Measurements from ENCODE around the gene OR51B4. TPM values are rescaled to one million over a fixed set of nuclear protein-coding genes. Genes with fewer than 3 reads are reported as not detected.

The OR51B4 gene
- total and polyA plus RNA-seq, 2 experiments from 2014 or later, result not detected

GRCh38 chr11:5293028-5293427 is 8.7 kb downstream of the OR51B4 start:
- H3K9me2 ChIP-seq (ENCODE audit: insufficient read depth), result no peaks in the 10 kb centered on the region
- 0 out of 3 replicates have a peak, but pooled peaks cover 3% of the 10 kb centered on the region for H3K4me1 Mint-ChIP-seq
- H3K4me3 ChIP-seq, result no peak overlapping the region
- no peak for TF ChIP-seq STAT1 (IDR thresholded peaks at IDR 0.05; ENCODE audit: unreplicated experiment)
- no peak for TF ChIP-seq ZNF462 (CRISPR knock-in tag; IDR thresholded peaks at IDR 0.05)
- no peak for TF ChIP-seq REST (IDR thresholded peaks at IDR 0.05; ENCODE audit: unreplicated experiment)
- no peak for TF ChIP-seq ETS1 (IDR thresholded peaks at IDR 0.05)
- no peak for TF ChIP-seq ZNF114 (CRISPR knock-in tag; IDR thresholded peaks at IDR 0.05)
- TF ChIP-seq CTCF (conservative IDR thresholded peaks at IDR 0.05; ENCODE audit: low read depth in 2 of 2), result no peak
- TF ChIP-seq EZH2phosphoT487 (IDR thresholded peaks at IDR 0.05; ENCODE audit: unreplicated experiment), result no peak
- no peak for TF ChIP-seq ZNF331 (CRISPR knock-in tag; IDR thresholded peaks at IDR 0.05; ENCODE audit: low read depth)
- no peak for TF ChIP-seq JUNB (IDR thresholded peaks at IDR 0.05; ENCODE audit: unreplicated experiment)
- TF ChIP-seq CREB1 (CRISPR knock-in tag; IDR thresholded peaks at IDR 0.05; ENCODE audit: low read depth), result no peak
- TF ChIP-seq POLR2AphosphoS5 (IDR thresholded peaks at IDR 0.05; ENCODE audit: low read depth), result no peak
- no peak for TF ChIP-seq NANOG (IDR thresholded peaks at IDR 0.05; ENCODE audit: borderline replicate concordance)
- no peaks in the 10 kb centered on the region for H3K27me3 ChIP-seq (ENCODE audit: insufficient read depth)
- ATAC-seq (no peak), DNase-seq (ENCODE audit: low spot score) (no peak)
- H3K4me1 ChIP-seq (ENCODE audit: insufficient read depth), result no peaks in the 10 kb centered on the region
- no peaks in the 10 kb centered on the region; the same call in 2 of the 3 replicates for H3K36me3 Mint-ChIP-seq (ENCODE audit: low read depth)
- H3K4me3 Mint-ChIP-seq, result no peak overlapping the region
- no peaks in the 10 kb centered on the region for H3K36me3 ChIP-seq (ENCODE audit: insufficient read depth)
- H3K79me2 ChIP-seq (replicated peaks; ENCODE audit: insufficient read depth), result no peaks in the 10 kb centered on the region
- no peak overlapping the region for H3K27ac ChIP-seq (ENCODE audit: low read depth)
- H2AFZ ChIP-seq, result no peak overlapping the region
- no peaks in the 10 kb centered on the region for H3K27me3 Mint-ChIP-seq (ENCODE audit: insufficient read depth, low read depth, poor library complexity)
- no peak overlapping the region for H3K27ac Mint-ChIP-seq
- no peak overlapping the region for H3K4me2 ChIP-seq
- H3K9me3 Mint-ChIP-seq, result no peaks in the 10 kb centered on the region
- no peaks in the 10 kb centered on the region for H4K20me1 ChIP-seq (replicated peaks; ENCODE audit: insufficient read depth)
- no peaks in the 10 kb centered on the region for H3F3A ChIP-seq (replicated peaks; ENCODE audit: low read depth)
